ENCODE measurements around the gene PIR.

The PIR gene

GRCh38 chrX:15410430-15410829 lies 82.7 kb downstream of the PIR start:
- no peak overlapping the region for H3K9ac ChIP-seq (ENCODE audit: low read length)
- H3K4me1 ChIP-seq (ENCODE audit: control insufficient read depth, insufficient read depth, low read length) = no peaks in the 10 kb centered on the region
- H3K36me3 ChIP-seq (ENCODE audit: control insufficient read depth, insufficient read depth, low read length) = no peaks in the 10 kb centered on the region
- no peaks in the 10 kb centered on the region for H3K27me3 ChIP-seq (ENCODE audit: control insufficient read depth, insufficient read depth, low read length)
- H3K9me3 ChIP-seq (ENCODE audit: control insufficient read depth, low read length) = no peaks in the 10 kb centered on the region
- H3K4me3 ChIP-seq (ENCODE audit: low read length) = no peak overlapping the region

- Histone ChIP-seq H3K4me3 (ENCODE audit: low read length) (no peak overlapping the region), H3K9ac (ENCODE audit: low read length) (no peak overlapping the region), H3K9me3 (ENCODE audit: control insufficient read depth, low read length) (no peaks in the 10 kb centered on the region), H3K27me3 (ENCODE audit: control insufficient read depth, insufficient read depth, low read length) (no peaks in the 10 kb centered on the region), H3K36me3 (ENCODE audit: control insufficient read depth, insufficient read depth, low read length) (no peaks in the 10 kb centered on the region), H3K4me1 (ENCODE audit: control insufficient read depth, insufficient read depth, low read length) (no peaks in the 10 kb centered on the region)
These were observed 87.3 kb downstream of the PIR start for GRCh38 chrX:15405846-15406245.

GRCh38 chrX:15404401-15405096 lies 88.6 kb downstream of the PIR start:
- H3K9ac ChIP-seq (ENCODE audit: low read length) = no peak overlapping the region
- no peaks in the 10 kb centered on the region for H3K36me3 ChIP-seq (ENCODE audit: control insufficient read depth, insufficient read depth, low read length)
- H3K9me3 ChIP-seq (ENCODE audit: control insufficient read depth, low read length) = no peaks in the 10 kb centered on the region
- H3K4me3 ChIP-seq (ENCODE audit: low read length) = no peak overlapping the region
- H3K27me3 ChIP-seq (ENCODE audit: control insufficient read depth, insufficient read depth, low read length) = no peaks in the 10 kb centered on the region
- no peaks in the 10 kb centered on the region for H3K4me1 ChIP-seq (ENCODE audit: control insufficient read depth, insufficient read depth, low read length)

GRCh38 chrX:15401378-15401777 lies 91.8 kb downstream of the PIR start:
- Histone ChIP-seq H3K9ac (ENCODE audit: low read length) (no peak overlapping the region), H3K4me1 (ENCODE audit: control insufficient read depth, insufficient read depth, low read length) (no peaks in the 10 kb centered on the region), H3K36me3 (ENCODE audit: control insufficient read depth, insufficient read depth, low read length) (no peaks in the 10 kb centered on the region), H3K9me3 (ENCODE audit: control insufficient read depth, low read length) (no peaks in the 10 kb centered on the region), H3K27me3 (ENCODE audit: control insufficient read depth, insufficient read depth, low read length) (no peaks in the 10 kb centered on the region), H3K4me3 (ENCODE audit: low read length) (no peak overlapping the region)

- H3K4me1 ChIP-seq (ENCODE audit: control insufficient read depth, insufficient read depth, low read length) = no peaks in the 10 kb centered on the region
- no peaks in the 10 kb centered on the region for H3K9me3 ChIP-seq (ENCODE audit: control insufficient read depth, low read length)
These were observed 93.2 kb downstream of the PIR start for GRCh38 chrX:15399962-15400391.

GRCh38 chrX:15398874-15399273 lies 94.3 kb downstream of the PIR start:
- H3K4me1 ChIP-seq (ENCODE audit: control insufficient read depth, insufficient read depth, low read length) = no peaks in the 10 kb centered on the region
- no peak overlapping the region for H3K4me3 ChIP-seq (ENCODE audit: low read length)
- H3K36me3 ChIP-seq (ENCODE audit: control insufficient read depth, insufficient read depth, low read length) = no peaks in the 10 kb centered on the region
- no peak overlapping the region for H3K9ac ChIP-seq (ENCODE audit: low read length)
- H3K27me3 ChIP-seq (ENCODE audit: control insufficient read depth, insufficient read depth, low read length) = no peaks in the 10 kb centered on the region
- H3K9me3 ChIP-seq (ENCODE audit: control insufficient read depth, low read length) = no peaks in the 10 kb centered on the region

More at GRCh38 chrX:15399962-15400391, 93.2 kb downstream of the PIR start:
- H3K4me3 ChIP-seq (ENCODE audit: low read length) = no peak overlapping the region
- no peaks in the 10 kb centered on the region for H3K27me3 ChIP-seq (ENCODE audit: control insufficient read depth, insufficient read depth, low read length)
- no peaks in the 10 kb centered on the region for H3K36me3 ChIP-seq (ENCODE audit: control insufficient read depth, insufficient read depth, low read length)
- no peak overlapping the region for H3K9ac ChIP-seq (ENCODE audit: low read length)

- H3K9me3 ChIP-seq (ENCODE audit: control insufficient read depth, low read length) = no peaks in the 10 kb centered on the region
- no peaks in the 10 kb centered on the region for H3K36me3 ChIP-seq (ENCODE audit: control insufficient read depth, insufficient read depth, low read length)
- H3K9ac ChIP-seq (ENCODE audit: low read length) = no peak overlapping the region
- H3K4me1 ChIP-seq (ENCODE audit: control insufficient read depth, insufficient read depth, low read length) = no peaks in the 10 kb centered on the region
- no peak overlapping the region for H3K4me3 ChIP-seq (ENCODE audit: low read length)
- H3K27me3 ChIP-seq (ENCODE audit: control insufficient read depth, insufficient read depth, low read length) = no peaks in the 10 kb centered on the region
These were observed 97.3 kb downstream of the PIR start for GRCh38 chrX:15395789-15396188.

- no peaks in the 10 kb centered on the region for H3K36me3 ChIP-seq (ENCODE audit: control insufficient read depth, insufficient read depth, low read length)
- no peak overlapping the region for H3K9ac ChIP-seq (ENCODE audit: low read length)
- H3K4me3 ChIP-seq (ENCODE audit: low read length) = no peak overlapping the region
- H3K9me3 ChIP-seq (ENCODE audit: control insufficient read depth, low read length) = no peaks in the 10 kb centered on the region
- no peaks in the 10 kb centered on the region for H3K27me3 ChIP-seq (ENCODE audit: control insufficient read depth, insufficient read depth, low read length)
- H3K4me1 ChIP-seq (ENCODE audit: control insufficient read depth, insufficient read depth, low read length) = no peaks in the 10 kb centered on the region
These were observed 101.3 kb downstream of the PIR start for GRCh38 chrX:15391850-15392249.

- Histone ChIP-seq H3K9me3 (ENCODE audit: control insufficient read depth, low read length) (no peaks in the 10 kb centered on the region), H3K36me3 (ENCODE audit: control insufficient read depth, insufficient read depth, low read length) (no peaks in the 10 kb centered on the region), H3K4me1 (ENCODE audit: control insufficient read depth, insufficient read depth, low read length) (no peaks in the 10 kb centered on the region), H3K4me3 (ENCODE audit: low read length) (no peak within 1 kb of the TSS), H3K9ac (ENCODE audit: low read length) (no peak within 1 kb of the TSS), H3K27me3 (ENCODE audit: control insufficient read depth, insufficient read depth, low read length) (no peaks in the 10 kb centered on the region)
These were observed 108.8 kb downstream of the PIR start, which contains the start of gene VEGFD for GRCh38 chrX:15384304-15384703. Gene VEGFD (minus strand): TSS chrX:15384413. CDS start chrX:15383946, 467 bp downstream.

GRCh38 chrX:15382813-15383212 lies 110.3 kb downstream of the PIR start:
- no peaks in the 10 kb centered on the region for H3K4me1 ChIP-seq (ENCODE audit: control insufficient read depth, insufficient read depth, low read length)
- H3K4me3 ChIP-seq (ENCODE audit: low read length) = no peak overlapping the region
- no peaks in the 10 kb centered on the region for H3K27me3 ChIP-seq (ENCODE audit: control insufficient read depth, insufficient read depth, low read length)
- H3K9ac ChIP-seq (ENCODE audit: low read length) = no peak overlapping the region
- no peaks in the 10 kb centered on the region for H3K9me3 ChIP-seq (ENCODE audit: control insufficient read depth, low read length)
- no peaks in the 10 kb centered on the region for H3K36me3 ChIP-seq (ENCODE audit: control insufficient read depth, insufficient read depth, low read length)

GRCh38 chrX:15376956-15377355 lies 116.2 kb downstream of the PIR start:
- no peak overlapping the region for H3K4me3 ChIP-seq (ENCODE audit: low read length)
- H3K9me3 ChIP-seq (ENCODE audit: control insufficient read depth, low read length) = no peaks in the 10 kb centered on the region
- H3K9ac ChIP-seq (ENCODE audit: low read length) = no peak overlapping the region
- no peaks in the 10 kb centered on the region for H3K36me3 ChIP-seq (ENCODE audit: control insufficient read depth, insufficient read depth, low read length)
- H3K4me1 ChIP-seq (ENCODE audit: control insufficient read depth, insufficient read depth, low read length) = no peaks in the 10 kb centered on the region
- H3K27me3 ChIP-seq (ENCODE audit: control insufficient read depth, insufficient read depth, low read length) = no peaks in the 10 kb centered on the region

GRCh38 chrX:15373976-15374375 lies 119.2 kb downstream of the PIR start:
- H3K4me3 ChIP-seq (ENCODE audit: low read length) = no peak overlapping the region
- no peaks in the 10 kb centered on the region for H3K36me3 ChIP-seq (ENCODE audit: control insufficient read depth, insufficient read depth, low read length)
- no peaks in the 10 kb centered on the region for H3K27me3 ChIP-seq (ENCODE audit: control insufficient read depth, insufficient read depth, low read length)
- no peaks in the 10 kb centered on the region for H3K9me3 ChIP-seq (ENCODE audit: control insufficient read depth, low read length)
- no peaks in the 10 kb centered on the region for H3K4me1 ChIP-seq (ENCODE audit: control insufficient read depth, insufficient read depth, low read length)
- no peak overlapping the region for H3K9ac ChIP-seq (ENCODE audit: low read length)

All from mucosa of stomach (tissue), 1 donor.